Measurements from ENCODE around the gene TBC1D23. TPM values are rescaled to one million over a fixed set of nuclear protein-coding genes. Genes with fewer than 3 reads are reported as not detected.
"Not testable (repeated sequence)": the region's sequence is repeated elsewhere in the genome, so short reads cannot be mapped to it uniquely, and the experiment has no call there.

TBC1D23 gene
- total RNA-seq, 1 experiment from 2014 or later: 68.0 TPM

GRCh38 chr3:100269410-100270214 lies 8.8 kb downstream of the TBC1D23 start:
- BruUV-seq (replicated peaks): TSS peak; percentile 67
- Histone ChIP-seq H3K4me1 (replicated peaks; ENCODE audit: insufficient read depth) (peaks cover 43% of the 10 kb centered on the region), H3K79me2 (ENCODE audit: low read depth) (peaks cover 91% of the 10 kb centered on the region), H3K27me3 (ENCODE audit: insufficient read depth, low read depth) (no peaks in the 10 kb centered on the region), H3K9me3 (ENCODE audit: insufficient read depth, low read depth) (no peaks in the 10 kb centered on the region), H3K9me2 (ENCODE audit: insufficient read depth) (0 out of 2 replicates have a peak, but pooled peaks cover 4% of the 10 kb centered on the region), H4K20me1 (ENCODE audit: insufficient read depth) (peaks cover 41% of the 10 kb centered on the region), H3K36me3 (ENCODE audit: low read depth) (0 out of 2 replicates have a peak, but pooled peaks cover 4% of the 10 kb centered on the region), H3K4me2 (peak overlapping the region; percentile 42), H2AFZ (no peak overlapping the region), H3K27ac (peak overlapping the region; percentile 58), H3F3A (ENCODE audit: insufficient read depth, low read depth) (peaks cover 21% of the 10 kb centered on the region), H3K4me3 (peak overlapping the region; percentile 3; the same call in 1 of the 2 replicates)
- TF ChIP-seq EZH2 (IDR thresholded peaks at IDR 0.05; ENCODE audit: low read depth) (no peak), CTCF (conservative IDR thresholded peaks at IDR 0.05) (no peak)
- ChIA-PET POLR2A (ENCODE audit: unreplicated experiment) (interaction anchor here (0.5 to 1.8 kb wide), 13 partner anchors 9 to 1349 kb away, joined by 3 to 19 read pairs (median 4); partner anchors contain the start of gene TBC1D23), CTCF (interaction anchor here (0.7 to 0.8 kb wide), 2 partner anchors 43 to 201 kb away, joined by 3 read pairs; no protein-coding TSS in a partner anchor)
- peak; percentile 50 to 96 for DNase-seq
- intact Hi-C loops (cut with micrococcal nuclease; ENCODE audit: unreplicated experiment): no loop called here

GRCh38 chr3:100270215-100270583 lies 9.4 kb downstream of the TBC1D23 start:
- ChIA-PET CTCF (interaction anchor here (0.7 to 0.8 kb wide), 3 partner anchors 42 to 201 kb away, joined by 3 read pairs; no protein-coding TSS in a partner anchor), POLR2A (ENCODE audit: unreplicated experiment) (interaction anchor here (0.6 to 1.8 kb wide), 6 partner anchors 9 to 462 kb away, joined by 3 to 19 read pairs (median 6); partner anchors contain the start of gene TBC1D23)
- Histone ChIP-seq H4K20me1 (ENCODE audit: insufficient read depth) (peaks cover 39% of the 10 kb centered on the region), H3K36me3 (ENCODE audit: low read depth) (0 out of 2 replicates have a peak, but pooled peaks cover 4% of the 10 kb centered on the region), H3K9me3 (ENCODE audit: insufficient read depth, low read depth) (no peaks in the 10 kb centered on the region), H3F3A (ENCODE audit: insufficient read depth, low read depth) (peaks cover 21% of the 10 kb centered on the region), H3K4me1 (replicated peaks; ENCODE audit: insufficient read depth) (peaks cover 37% of the 10 kb centered on the region), H3K4me3 (no peak overlapping the region; the same call in 1 of the 2 replicates), H3K4me2 (peak overlapping the region; percentile 42), H3K27me3 (ENCODE audit: insufficient read depth, low read depth) (no peaks in the 10 kb centered on the region), H3K9me2 (ENCODE audit: insufficient read depth) (0 out of 2 replicates have a peak, but pooled peaks cover 4% of the 10 kb centered on the region), H3K79me2 (ENCODE audit: low read depth) (peaks cover 90% of the 10 kb centered on the region), H3K27ac (peak overlapping the region; percentile 58), H2AFZ (no peak overlapping the region)
- TF ChIP-seq CTCF (conservative IDR thresholded peaks at IDR 0.05) (no peak), EZH2 (IDR thresholded peaks at IDR 0.05; ENCODE audit: low read depth) (no peak)
- intact Hi-C loops (cut with micrococcal nuclease; ENCODE audit: unreplicated experiment): no loop called here
- BruUV-seq (replicated peaks): TSS peak; percentile 10
- no peak for DNase-seq

- Histone ChIP-seq H4K20me1 (ENCODE audit: insufficient read depth) (peaks cover 38% of the 10 kb centered on the region), H3K79me2 (ENCODE audit: low read depth) (peaks cover 88% of the 10 kb centered on the region), H2AFZ (no peak overlapping the region), H3K4me2 (no peak overlapping the region), H3K27me3 (ENCODE audit: insufficient read depth, low read depth) (no peaks in the 10 kb centered on the region), H3K4me1 (replicated peaks; ENCODE audit: insufficient read depth) (peaks cover 35% of the 10 kb centered on the region), H3K27ac (no peak overlapping the region), H3F3A (ENCODE audit: insufficient read depth, low read depth) (peaks cover 21% of the 10 kb centered on the region; the same call in 1 of the 2 replicates), H3K4me3 (no peak overlapping the region), H3K9me3 (ENCODE audit: insufficient read depth, low read depth) (no peaks in the 10 kb centered on the region), H3K36me3 (ENCODE audit: low read depth) (0 out of 2 replicates have a peak, but pooled peaks cover 4% of the 10 kb centered on the region), H3K9me2 (ENCODE audit: insufficient read depth) (0 out of 2 replicates have a peak, but pooled peaks cover 4% of the 10 kb centered on the region)
- intact Hi-C loops (cut with micrococcal nuclease; ENCODE audit: unreplicated experiment): no loop called here
- no peak for DNase-seq
- POLR2A ChIA-PET (ENCODE audit: unreplicated experiment): no interaction called here
- no TSS peak for BruUV-seq (replicated peaks)
- CTCF ChIA-PET: no interaction called here
- TF ChIP-seq EZH2 (IDR thresholded peaks at IDR 0.05; ENCODE audit: low read depth) (no peak), CTCF (conservative IDR thresholded peaks at IDR 0.05) (no peak)
Measured at GRCh38 chr3:100271522-100271921, 10.7 kb downstream of the TBC1D23 start.

GRCh38 chr3:100272797-100273611 lies 12.2 kb downstream of the TBC1D23 start:
- intact Hi-C loops (cut with micrococcal nuclease; ENCODE audit: unreplicated experiment); H3K27ac ChIP-seq; DNase-seq; BruUV-seq (replicated peaks); H3K27me3 ChIP-seq (ENCODE audit: insufficient read depth, low read depth); CTCF ChIA-PET; H3K9me2 ChIP-seq (ENCODE audit: insufficient read depth); H3K4me3 ChIP-seq; H3K36me3 ChIP-seq (ENCODE audit: low read depth); POLR2A ChIA-PET (ENCODE audit: unreplicated experiment); H3K9me3 ChIP-seq (ENCODE audit: insufficient read depth, low read depth); H2AFZ ChIP-seq; H3K4me2 ChIP-seq: not testable (repeated sequence)
- H3F3A ChIP-seq (ENCODE audit: insufficient read depth, low read depth): peaks cover 21% of the 10 kb centered on the region; the same call in 1 of the 2 replicates
- H4K20me1 ChIP-seq (ENCODE audit: insufficient read depth): peaks cover 37% of the 10 kb centered on the region
- H3K4me1 ChIP-seq (replicated peaks; ENCODE audit: insufficient read depth): peaks cover 25% of the 10 kb centered on the region
- peaks cover 88% of the 10 kb centered on the region for H3K79me2 ChIP-seq (ENCODE audit: low read depth)

Measured in PC-9 (cell line).